AG08395 (cell line): ENCODE results near the gene AK3.
A peak's percentile ranks its signal among the peaks of the same experiment; 100 is the strongest.

Experiments
- DNase-seq: peaks from one replicate; pipeline ENCODE4 v3.0.0; 2012; ENCODE audit warnings: mixed read lengths, low spot score

AK3 gene

DNA sequence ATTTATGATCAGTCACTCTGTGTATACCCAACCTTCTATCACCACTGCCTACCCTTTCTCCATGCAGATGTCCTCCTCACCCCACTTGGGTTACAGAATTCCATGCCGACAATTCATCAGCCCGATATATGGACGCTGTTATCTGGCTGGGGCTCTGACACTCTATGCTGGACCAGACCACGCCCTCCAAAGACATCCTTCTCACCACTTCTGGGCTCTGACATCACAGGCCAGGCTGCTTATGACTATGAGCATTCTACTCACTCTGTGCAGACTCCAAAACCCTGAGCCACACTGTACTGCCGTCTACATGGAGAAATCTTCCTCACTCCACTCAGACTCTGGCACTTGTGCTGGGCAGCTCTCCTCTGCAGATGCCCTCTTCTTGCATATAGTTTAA is 7.6 kb upstream of the AK3 start:
- DNase-seq: no peak

GRCh38 chr9:4746278-4747030 is 5.5 kb upstream of the AK3 start:
- DNase-seq: no peak

GRCh38 chr9:4743131-4743875 is 2.3 kb upstream of the AK3 start:
- DNase-seq: no peak

DNA sequence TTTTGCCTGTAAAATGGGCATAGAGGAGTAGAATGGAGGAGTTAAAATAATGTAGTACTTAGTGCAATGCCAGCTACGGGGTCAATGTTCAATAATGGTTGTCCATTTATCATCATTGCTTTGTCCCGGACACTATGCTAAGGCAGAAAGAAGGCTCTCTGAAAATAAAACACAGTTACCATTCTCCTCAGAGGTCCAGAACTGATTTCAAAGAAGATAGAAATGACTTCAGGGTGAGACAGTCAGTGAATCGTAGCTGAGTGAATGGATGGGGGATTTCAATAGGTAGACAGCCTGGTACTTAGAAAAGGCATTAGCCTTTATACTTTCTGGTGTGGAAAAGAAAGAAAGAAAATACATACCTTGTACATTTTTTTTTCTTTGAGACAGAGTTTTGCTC is 1.2 kb upstream of the AK3 start:
- DNase-seq: no peak

DNA sequence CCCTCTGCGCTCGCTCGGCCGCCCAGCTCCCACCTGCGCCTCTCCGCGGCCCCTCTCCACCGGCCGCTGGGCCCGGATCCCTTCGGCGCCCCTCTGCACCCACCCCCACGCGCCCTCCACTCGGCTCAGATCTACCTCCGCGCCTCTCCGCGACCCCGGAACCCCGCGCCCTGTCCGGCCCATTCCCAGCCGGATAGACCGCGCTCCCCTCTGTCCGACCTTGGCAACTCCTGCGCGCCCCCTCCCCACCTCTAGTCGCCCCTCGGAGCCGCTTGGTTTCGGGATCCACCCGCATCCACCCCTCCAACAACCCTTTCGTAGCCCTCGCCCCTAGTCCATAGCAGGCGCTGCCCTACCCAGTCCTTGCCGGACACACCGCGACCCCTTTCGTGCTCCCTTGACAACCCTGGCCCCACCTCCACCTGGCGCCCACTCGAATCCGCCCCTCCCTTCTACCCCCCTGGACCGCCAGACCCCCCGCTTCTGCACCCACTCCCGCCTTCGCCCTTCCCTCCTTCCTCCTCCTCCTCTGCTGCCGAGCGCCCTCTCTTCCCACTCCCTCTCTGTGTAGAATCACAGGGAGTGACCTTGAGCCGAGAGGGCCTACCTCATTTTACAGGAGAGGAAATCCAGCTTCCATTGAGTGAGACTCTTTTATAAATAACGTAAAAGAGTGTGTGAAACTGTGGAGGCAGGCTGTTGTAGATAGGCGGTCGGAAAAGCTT is 525 bp upstream of the AK3 start:
- peak; percentile 21 for DNase-seq

DNA sequence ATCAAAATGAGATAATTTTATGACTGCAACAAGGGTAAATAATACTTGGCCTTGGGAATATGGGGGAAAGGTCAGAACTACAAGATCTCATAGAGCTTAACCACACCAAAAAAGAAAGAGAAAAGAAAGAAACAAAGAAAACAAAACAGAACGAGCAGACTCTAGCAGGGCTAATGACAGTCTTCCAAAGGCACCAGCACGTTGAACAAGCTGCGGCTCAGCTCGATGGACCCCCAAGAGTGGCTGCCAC is 689 bp downstream of the AK3 start:
- DNase-seq: no peak

GRCh38 chr9:4739587-4740387 is 1.2 kb downstream of the AK3 start:
- no peak for DNase-seq

- no peak for DNase-seq
These were observed 2.0 kb downstream of the AK3 start for GRCh38 chr9:4738866-4739586.

GRCh38 chr9:4734150-4734549 is 6.9 kb downstream of the AK3 start:
- no peak for DNase-seq

GRCh38 chr9:4732890-4733289 is 8.1 kb downstream of the AK3 start:
- no peak for DNase-seq

DNA sequence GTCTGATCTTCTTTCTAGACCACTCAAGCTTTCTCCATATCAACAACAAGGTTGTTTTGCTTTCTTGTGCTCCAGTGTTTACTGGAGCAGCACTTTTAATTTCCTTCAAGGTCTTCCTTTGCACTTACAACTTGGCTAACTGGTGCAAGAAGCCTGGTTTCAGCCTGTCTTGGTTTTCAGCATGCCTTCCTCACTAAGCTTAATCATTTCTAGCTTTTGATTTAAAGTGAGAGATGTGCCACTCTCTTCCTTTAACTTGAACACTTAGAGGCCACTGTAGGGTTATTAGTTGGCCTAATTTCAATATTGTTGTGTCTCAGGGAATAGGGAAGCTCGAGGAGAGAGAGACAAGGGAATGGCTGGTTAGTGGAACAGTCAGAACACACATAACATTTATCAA is 13.4 kb downstream of the AK3 start:
- DNase-seq: no peak

- no peak for DNase-seq
These were observed 15.1 kb downstream of the AK3 start for GRCh38 chr9:4725706-4726442.

DNA sequence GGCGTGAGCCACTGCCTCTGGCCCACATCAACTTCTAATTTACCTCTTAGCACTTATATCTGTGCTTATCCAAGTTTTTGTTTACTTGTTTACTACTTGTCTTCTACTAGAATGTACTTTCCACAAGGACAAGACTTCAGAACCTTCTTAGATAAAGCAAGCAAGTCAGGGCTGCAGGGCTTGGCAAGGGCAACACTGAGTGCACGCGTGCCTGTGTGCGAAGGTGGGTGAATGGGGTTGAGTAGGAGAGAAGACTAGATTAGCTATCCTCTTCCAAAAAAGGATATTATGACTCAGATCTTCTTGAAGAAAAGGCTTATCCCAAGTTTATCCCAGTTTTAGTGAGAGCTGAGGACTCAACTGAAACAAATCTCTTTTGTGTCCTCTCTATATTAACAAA is 19.3 kb downstream of the AK3 start:
- DNase-seq: no peak

- no peak for DNase-seq
These were observed 22.1 kb downstream of the AK3 start for GRCh38 chr9:4718911-4719310.

GRCh38 chr9:4717815-4718214 is 23.2 kb downstream of the AK3 start:
- DNase-seq: no peak

- no peak for DNase-seq
These were observed 24.8 kb downstream of the AK3 start for GRCh38 chr9:4716163-4716562.

DNA sequence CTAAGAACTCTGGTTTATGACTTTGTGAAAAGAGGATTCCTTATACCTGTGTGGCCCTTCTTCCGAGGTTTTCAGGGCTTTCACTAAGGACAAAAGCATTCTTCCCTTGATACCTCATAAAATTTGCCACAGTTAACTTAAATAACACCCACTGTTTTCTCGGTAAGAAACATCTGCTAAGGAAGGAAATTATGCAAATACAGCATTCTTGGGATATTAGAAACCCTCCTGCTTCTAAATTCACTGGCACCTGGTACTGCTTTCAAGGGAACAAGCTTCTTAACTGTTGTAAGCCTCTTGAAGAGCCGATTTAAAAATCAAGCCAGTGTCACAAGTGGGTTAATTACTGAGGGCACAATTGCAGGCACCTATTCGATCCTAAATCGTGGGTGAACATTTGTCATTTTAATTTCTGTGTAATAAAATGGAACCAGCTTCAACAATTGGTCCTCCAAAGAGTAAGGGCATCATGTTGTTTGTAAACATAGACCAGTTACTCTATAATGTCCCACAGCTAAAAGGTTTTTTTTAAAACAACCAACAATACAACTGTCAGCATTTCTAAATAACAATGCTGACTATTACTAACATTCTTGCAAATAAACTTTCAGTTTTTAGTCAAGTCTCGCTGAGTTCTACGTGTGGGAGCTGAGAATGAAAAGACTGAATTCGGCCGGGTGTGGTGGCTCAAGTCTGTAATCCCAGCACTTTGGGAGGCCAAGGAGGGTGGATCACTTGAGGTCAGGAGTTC is 26.6 kb downstream of the AK3 start:
- no peak for DNase-seq

DNA sequence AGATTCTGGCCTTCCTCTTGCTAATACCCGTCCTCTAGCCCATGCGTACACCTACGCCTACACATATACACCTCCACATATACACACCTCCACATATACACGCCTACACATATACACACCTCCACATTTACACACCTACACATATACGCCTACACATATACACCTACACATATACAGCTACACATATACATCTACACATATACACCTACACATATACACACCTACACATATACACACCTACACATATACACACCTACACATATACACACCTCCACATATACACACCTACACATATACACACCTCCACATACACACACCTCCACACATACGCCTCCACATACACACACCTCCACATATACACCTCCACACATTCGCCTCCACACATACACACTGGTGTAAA is 27.2 kb downstream of the AK3 start:
- no peak for DNase-seq

DNA sequence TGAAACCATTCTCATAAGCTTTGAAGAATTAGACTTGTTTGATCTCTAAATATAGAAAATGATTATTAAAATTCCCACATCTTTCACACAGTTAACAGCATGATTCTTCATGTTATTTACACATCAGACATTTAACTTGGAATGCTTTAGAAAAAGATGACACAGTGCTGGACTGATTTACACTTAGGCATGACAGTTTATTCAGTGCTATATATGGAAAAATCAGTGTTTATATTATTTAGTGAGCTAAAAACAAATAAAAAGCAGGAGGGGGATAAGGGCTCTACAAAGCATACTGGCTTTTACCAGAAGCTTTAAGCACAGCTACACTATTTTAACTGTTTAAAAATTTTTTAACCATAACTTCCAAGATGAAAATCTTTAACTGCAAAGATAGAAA is 31.6 kb downstream of the AK3 start:
- no peak for DNase-seq

- no peak for DNase-seq
These were observed 33.9 kb downstream of the AK3 start for GRCh38 chr9:4706971-4707622.
